Brain microvascular endothelial cell (primary cell): Measurements from ENCODE around the gene HIF3A.
"Not testable (repeated sequence)": the region's sequence is repeated elsewhere in the genome, so short reads cannot be mapped to it uniquely, and the experiment has no call there.

Experiments used
- DNase-seq: peaks from one replicate; pipeline ENCODE4 v3.0.0-alpha.2; 2020
- H3K27ac ChIP-seq: fragments of 250-450 bp; sonication (Bioruptor Pico); 2 replicates; pipeline ENCODE4 v1.5.1; 2020; ENCODE audit warnings: mild to moderate bottlenecking, moderate library complexity
- H3K27me3 ChIP-seq: fragments of 250-450 bp; sonication (Bioruptor Pico); replicated peaks from 2 replicates; pipeline ENCODE4 v1.5.1; 2020; ENCODE audit warnings: mild to moderate bottlenecking
- H3K36me3 ChIP-seq: fragments of 250-450 bp; sonication (Bioruptor Pico); replicated peaks from 2 replicates; pipeline ENCODE4 v1.5.1; 2020; ENCODE audit warnings: mild to moderate bottlenecking
- H3K4me3 ChIP-seq: 2 replicates; pipeline ENCODE4 v1.5.1; 2011; ENCODE audit warnings: low read depth, mild to moderate bottlenecking, control low read depth, low read length, moderate library complexity
- in situ Hi-C: cut with HindIII; loops from 2 replicates; pipeline ENCODE4 v1.10.0; 2017; ENCODE audit warnings: low sequenced_read_pairs, low pct_ligation_motif_present
- TF ChIP-seq, protein P1 (sequence below): IDR thresholded peaks from 2 replicates; pipeline ENCODE4 v1.5.1; 2011; ENCODE audit warnings: low read depth, mild to moderate bottlenecking, moderate library complexity, low read length, control low read depth, inconsistent platforms; ENCODE audit errors: missing control alignments

The HIF3A gene

DNA sequence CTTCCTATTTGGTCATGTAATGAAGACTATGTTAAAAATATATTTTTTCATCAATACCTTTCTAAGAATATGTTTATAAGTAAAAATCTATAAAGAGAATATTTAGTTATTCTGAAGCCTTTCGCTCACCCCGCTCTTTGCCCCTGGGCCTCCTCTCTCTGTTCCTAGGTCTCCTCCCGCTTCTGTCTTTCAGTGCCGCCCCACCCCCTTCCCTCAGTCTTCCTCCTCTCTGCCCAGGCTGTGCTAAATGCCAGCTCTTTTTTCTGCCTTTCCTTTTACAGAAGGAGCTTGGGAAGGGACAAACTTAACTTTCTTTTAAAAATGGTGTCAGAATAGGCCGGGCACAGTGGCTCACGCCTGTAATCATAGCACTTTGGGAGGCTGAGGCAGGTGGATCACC, 22.8 kb downstream of the HIF3A start:
- DNase-seq, result no peak
- Histone ChIP-seq H3K27ac (no peak overlapping the region), H3K4me3 (no peak overlapping the region), H3K36me3 (no peaks in the 10 kb centered on the region), H3K27me3 (no peaks in the 10 kb centered on the region)
- in situ Hi-C loops, result no loop called here
- TF ChIP-seq, protein P1, sequence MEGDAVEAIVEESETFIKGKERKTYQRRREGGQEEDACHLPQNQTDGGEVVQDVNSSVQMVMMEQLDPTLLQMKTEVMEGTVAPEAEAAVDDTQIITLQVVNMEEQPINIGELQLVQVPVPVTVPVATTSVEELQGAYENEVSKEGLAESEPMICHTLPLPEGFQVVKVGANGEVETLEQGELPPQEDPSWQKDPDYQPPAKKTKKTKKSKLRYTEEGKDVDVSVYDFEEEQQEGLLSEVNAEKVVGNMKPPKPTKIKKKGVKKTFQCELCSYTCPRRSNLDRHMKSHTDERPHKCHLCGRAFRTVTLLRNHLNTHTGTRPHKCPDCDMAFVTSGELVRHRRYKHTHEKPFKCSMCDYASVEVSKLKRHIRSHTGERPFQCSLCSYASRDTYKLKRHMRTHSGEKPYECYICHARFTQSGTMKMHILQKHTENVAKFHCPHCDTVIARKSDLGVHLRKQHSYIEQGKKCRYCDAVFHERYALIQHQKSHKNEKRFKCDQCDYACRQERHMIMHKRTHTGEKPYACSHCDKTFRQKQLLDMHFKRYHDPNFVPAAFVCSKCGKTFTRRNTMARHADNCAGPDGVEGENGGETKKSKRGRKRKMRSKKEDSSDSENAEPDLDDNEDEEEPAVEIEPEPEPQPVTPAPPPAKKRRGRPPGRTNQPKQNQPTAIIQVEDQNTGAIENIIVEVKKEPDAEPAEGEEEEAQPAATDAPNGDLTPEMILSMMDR, result no peak

DNA sequence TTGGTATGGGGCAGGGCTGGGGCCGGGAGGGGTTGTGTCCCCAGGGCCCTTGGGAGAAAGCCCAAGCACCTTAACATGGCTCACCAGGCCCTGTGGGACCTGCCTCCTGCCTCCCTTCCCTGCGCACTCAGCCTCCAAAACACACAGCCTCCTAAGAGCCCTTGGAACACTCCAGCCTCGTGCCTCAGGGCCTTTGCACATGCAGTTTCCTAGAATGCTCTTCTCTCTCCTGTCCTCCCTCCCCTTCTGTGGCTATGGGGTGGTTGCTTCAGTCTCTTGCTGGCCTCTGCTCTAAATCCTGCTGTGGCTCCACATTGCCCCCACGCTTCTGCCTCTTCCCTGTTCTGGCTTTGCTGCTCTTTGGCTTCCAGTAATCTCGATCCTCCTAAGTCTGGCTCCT, 23.7 kb downstream of the HIF3A start:
- H3K27ac ChIP-seq, result no peak overlapping the region
- TF ChIP-seq, protein P1, result no peak
- no peaks in the 10 kb centered on the region for H3K27me3 ChIP-seq
- H3K36me3 ChIP-seq, result no peaks in the 10 kb centered on the region
- no peak overlapping the region for H3K4me3 ChIP-seq
- DNase-seq, result no peak
- in situ Hi-C loops, result no loop called here

DNA sequence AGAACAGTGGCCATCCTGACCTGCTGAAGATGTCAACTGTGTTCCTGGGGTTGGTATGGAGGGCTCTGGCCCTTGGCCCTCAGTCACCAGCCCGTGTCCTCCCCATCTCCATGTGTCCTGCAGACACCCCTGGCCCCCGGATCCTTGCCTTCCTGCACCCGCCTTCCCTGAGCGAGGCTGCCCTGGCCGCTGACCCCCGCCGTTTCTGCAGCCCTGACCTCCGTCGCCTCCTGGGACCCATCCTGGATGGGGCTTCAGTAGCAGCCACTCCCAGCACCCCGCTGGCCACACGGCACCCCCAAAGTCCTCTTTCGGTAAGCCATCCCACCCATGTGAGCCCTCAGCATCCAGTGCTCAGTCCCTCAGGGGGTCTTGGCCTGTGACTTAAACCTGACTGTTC, 24.8 kb downstream of the HIF3A start:
- TF ChIP-seq, protein P1, result no peak
- in situ Hi-C loops, result no loop called here
- DNase-seq, result no peak
- no peaks in the 10 kb centered on the region for H3K27me3 ChIP-seq
- no peaks in the 10 kb centered on the region for H3K36me3 ChIP-seq
- H3K27ac ChIP-seq, result no peak overlapping the region
- H3K4me3 ChIP-seq, result no peak overlapping the region

DNA sequence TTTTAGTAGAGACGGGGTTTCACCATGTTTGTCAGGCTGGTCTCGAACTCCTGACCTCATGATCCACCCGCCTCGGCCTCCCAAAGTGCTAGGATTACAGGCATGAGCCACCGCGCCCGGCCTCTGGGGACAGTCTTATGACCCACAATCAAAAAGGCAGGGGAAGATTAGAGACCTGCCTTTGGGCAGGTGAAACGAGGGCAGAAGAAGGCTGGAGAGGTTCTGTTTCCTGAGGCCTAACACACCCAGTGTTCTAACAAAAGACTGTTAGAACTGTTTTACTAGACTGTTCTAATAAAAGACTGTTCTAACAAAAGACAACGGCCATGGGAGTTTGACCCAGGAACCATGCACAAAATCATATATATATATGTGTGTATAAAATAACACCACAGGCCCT, 26.4 kb downstream of the HIF3A start:
- H3K27ac ChIP-seq, H3K4me3 ChIP-seq, DNase-seq, H3K36me3 ChIP-seq, in situ Hi-C loops, H3K27me3 ChIP-seq: not testable (repeated sequence)

DNA sequence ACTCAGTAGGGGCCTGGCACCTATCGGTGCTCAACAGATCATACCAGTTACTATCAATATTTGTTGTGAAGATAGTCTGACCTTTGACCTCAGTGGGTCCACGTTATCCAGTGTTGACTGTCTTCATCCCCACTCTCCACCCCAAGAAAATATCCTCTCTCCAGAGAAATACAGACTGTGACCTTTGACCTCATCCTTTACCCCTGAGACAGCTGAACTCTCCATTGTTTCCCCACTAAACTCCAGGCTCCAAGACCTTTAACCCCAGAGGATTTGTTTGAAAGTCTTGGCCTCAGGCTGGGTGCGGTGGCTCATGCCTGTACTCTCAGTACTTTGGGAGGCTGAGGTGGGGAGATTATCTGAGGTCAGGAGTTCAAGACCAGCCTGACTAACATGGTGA, 27.4 kb downstream of the HIF3A start:
- TF ChIP-seq, protein P1, result no peak
- Histone ChIP-seq H3K27ac (no peak overlapping the region), H3K4me3 (no peak overlapping the region), H3K27me3 (no peaks in the 10 kb centered on the region), H3K36me3 (no peaks in the 10 kb centered on the region)
- in situ Hi-C loops, result no loop called here
- no peak for DNase-seq

DNA sequence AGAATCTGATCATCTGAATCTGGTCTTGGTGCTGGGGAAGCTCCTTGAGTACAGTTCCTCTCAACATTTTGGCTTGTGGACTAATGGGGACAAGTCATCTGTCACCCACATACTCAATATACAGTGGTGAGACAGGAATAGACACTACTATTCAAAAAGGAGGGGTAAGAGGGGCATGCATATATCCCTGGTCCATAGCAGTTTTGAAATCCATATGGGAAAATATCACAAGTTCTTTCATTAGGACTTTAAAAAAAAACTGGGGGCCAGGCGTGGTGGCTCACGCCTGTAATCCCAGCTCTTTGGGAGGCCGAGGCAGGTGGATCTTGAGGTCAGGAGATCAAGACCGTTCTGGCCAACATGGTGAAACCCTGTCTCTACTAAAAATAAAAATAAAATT, 29.8 kb downstream of the HIF3A start:
- TF ChIP-seq, protein P1, result no peak
- DNase-seq, result no peak
- Histone ChIP-seq H3K36me3 (no peaks in the 10 kb centered on the region), H3K4me3 (no peak overlapping the region), H3K27ac (no peak overlapping the region), H3K27me3 (no peaks in the 10 kb centered on the region)
- in situ Hi-C loops, result no loop called here
